WTC11 (cell line): Measurements from ENCODE around the gene ZNF613. TPM values are rescaled to one million over a fixed set of nuclear protein-coding genes. Genes with fewer than 3 reads are reported as not detected.

Experiments
- ARID4B ChIP-seq: sonication (generic); formaldehyde crosslinking; IDR thresholded peaks from 2 replicates; pipeline ENCODE4 v1.8.0; 2023; ENCODE audit warnings: missing genetic modification reagents, mild to moderate bottlenecking, borderline replicate concordance
- ATF1 ChIP-seq: sonication (generic); formaldehyde crosslinking; IDR thresholded peaks from 2 replicates; pipeline ENCODE4 v1.8.1; 2023; ENCODE audit warnings: mild to moderate bottlenecking, moderate library complexity, missing genetic modification reagents
- CREM ChIP-seq: sonication (generic); formaldehyde crosslinking; IDR thresholded peaks from 2 replicates; pipeline ENCODE4 v1.8.1; 2022; ENCODE audit warnings: mild to moderate bottlenecking, missing genetic modification reagents, moderate library complexity
- CTCF ChIP-seq: fragments of 200-600 bp; IDR thresholded peaks from 2 replicates; pipeline ENCODE4 v1.8.0; 2022; ENCODE audit warnings: antibody characterized with exemption
- E2F5 ChIP-seq: sonication (generic); formaldehyde crosslinking; IDR thresholded peaks from 2 replicates; pipeline ENCODE4 v1.8.1; 2022; ENCODE audit warnings: mild to moderate bottlenecking, moderate library complexity, missing genetic modification reagents
- EMX1 ChIP-seq: fragments of 250-450 bp; sonication (Bioruptor Pico); IDR thresholded peaks from 2 replicates; pipeline ENCODE4 v1.8.0; 2021; ENCODE audit warnings: mild to moderate bottlenecking
- FOXJ3 ChIP-seq: sonication (generic); formaldehyde crosslinking; IDR thresholded peaks from 2 replicates; pipeline ENCODE4 v1.9.0; 2021; ENCODE audit warnings: missing genetic modification reagents, mild to moderate bottlenecking, borderline replicate concordance
- HMGA2 ChIP-seq: fragments of 250-450 bp; sonication (Bioruptor Pico); IDR thresholded peaks from 2 replicates; pipeline ENCODE4 v1.4.0; 2021; ENCODE audit warnings: mild to moderate bottlenecking, moderate library complexity
- HMGXB4 ChIP-seq: sonication (generic); formaldehyde crosslinking; IDR thresholded peaks from 2 replicates; pipeline ENCODE4 v1.8.1; 2023; ENCODE audit warnings: mild to moderate bottlenecking, moderate library complexity, missing genetic modification reagents
- SOX15 ChIP-seq: fragments of 250-450 bp; sonication (Bioruptor Pico); IDR thresholded peaks from 2 replicates; pipeline ENCODE4 v1.9.0; 2021; ENCODE audit warnings: mild to moderate bottlenecking
- SP1 ChIP-seq: sonication (generic); formaldehyde crosslinking; conservative IDR thresholded peaks from 2 replicates; pipeline ENCODE4 v1.8.1; 2022; ENCODE audit warnings: missing genetic modification reagents
- STAT6 ChIP-seq: sonication (generic); formaldehyde crosslinking; conservative IDR thresholded peaks from 2 replicates; pipeline ENCODE4 v1.8.1; 2023; ENCODE audit warnings: mild to moderate bottlenecking, low read depth, missing genetic modification reagents, moderate library complexity
- TCF7 ChIP-seq: sonication (generic); formaldehyde crosslinking; IDR thresholded peaks from 2 replicates; pipeline ENCODE4 v1.8.0; 2022; ENCODE audit warnings: mild to moderate bottlenecking, low read depth, missing genetic modification reagents, moderate library complexity
- USF2 ChIP-seq: sonication (generic); formaldehyde crosslinking; IDR thresholded peaks from 2 replicates; pipeline ENCODE4 v1.8.1; 2023; ENCODE audit warnings: mild to moderate bottlenecking, missing genetic modification reagents, moderate library complexity
- ZBTB43 ChIP-seq: sonication (generic); formaldehyde crosslinking; IDR thresholded peaks from 2 replicates; pipeline ENCODE4 v1.8.1; 2023; ENCODE audit warnings: mild to moderate bottlenecking, missing genetic modification reagents
- ZNF219 ChIP-seq: sonication (generic); formaldehyde crosslinking; IDR thresholded peaks from 2 replicates; pipeline ENCODE4 v1.8.0; 2023; ENCODE audit warnings: missing genetic modification reagents, mild to moderate bottlenecking, borderline replicate concordance
- ZNF317 ChIP-seq: sonication (generic); formaldehyde crosslinking; IDR thresholded peaks from 2 replicates; pipeline ENCODE4 v1.8.1; 2023; ENCODE audit warnings: low read depth, mild to moderate bottlenecking, moderate library complexity, missing genetic modification reagents, borderline replicate concordance
- ZNF396 ChIP-seq: fragments of 250-450 bp; sonication (Bioruptor Pico); IDR thresholded peaks from 2 replicates; pipeline ENCODE4 v1.8.0; 2021; ENCODE audit warnings: mild to moderate bottlenecking, moderate library complexity, borderline replicate concordance
- ZNF423 ChIP-seq: fragments of 250-450 bp; sonication (Bioruptor Pico); IDR thresholded peaks from 2 replicates; pipeline ENCODE4 v2.1.2; 2022; ENCODE audit warnings: mild to moderate bottlenecking, moderate library complexity
- ZNF425 ChIP-seq: fragments of 250-450 bp; sonication (Bioruptor Pico); conservative IDR thresholded peaks from 2 replicates; pipeline ENCODE4 v1.9.0; 2021; ENCODE audit warnings: mild to moderate bottlenecking
- total RNA-seq: library from RNA; stranded (reverse); gene quantifications from 3 replicates; pipeline ENCODE4 v1.2.3, GENCODE V29; 2021

Gene ZNF613
- total RNA-seq, 1 experiment from 2014 or later = 13.7 TPM

- TF ChIP-seq STAT6 (CRISPR knock-in tag) (no peak), HMGA2 (CRISPR knock-in tag) (no peak), SOX15 (no peak), CREM (peak; percentile 85), TCF7 (CRISPR knock-in tag) (no peak), ZNF317 (CRISPR knock-in tag) (no peak), SP1 (peak; percentile 27; the same call in 1 of the 2 replicates), ARID4B (CRISPR knock-in tag) (peak; percentile 51; the same call in 1 of the 2 replicates), ZNF396 (CRISPR knock-in tag) (no peak), ZNF219 (CRISPR knock-in tag) (no peak), ZNF423 (CRISPR knock-in tag) (no peak), E2F5 (no peak), EMX1 (CRISPR knock-in tag) (peak; percentile 81), CTCF (no peak), ATF1 (CRISPR knock-in tag) (no peak), HMGXB4 (CRISPR knock-in tag) (no peak), FOXJ3 (no peak), ZBTB43 (CRISPR knock-in tag) (no peak), USF2 (CRISPR knock-in tag) (no peak), ZNF425 (CRISPR knock-in tag) (no peak)
Measured at GRCh38 chr19:51887522-51888498, 39.5 kb upstream of the ZNF613 start, which contains the start of gene ZNF577 (continued).
